NCI-H524 (cell line): ENCODE data around the gene LDAH.

Experiments
- DNase-seq, 2 experiments: peaks; one replicate each; lab custom pipeline; 2025; lab: John Stamatoyannopoulos, UW

Gene LDAH

DNA sequence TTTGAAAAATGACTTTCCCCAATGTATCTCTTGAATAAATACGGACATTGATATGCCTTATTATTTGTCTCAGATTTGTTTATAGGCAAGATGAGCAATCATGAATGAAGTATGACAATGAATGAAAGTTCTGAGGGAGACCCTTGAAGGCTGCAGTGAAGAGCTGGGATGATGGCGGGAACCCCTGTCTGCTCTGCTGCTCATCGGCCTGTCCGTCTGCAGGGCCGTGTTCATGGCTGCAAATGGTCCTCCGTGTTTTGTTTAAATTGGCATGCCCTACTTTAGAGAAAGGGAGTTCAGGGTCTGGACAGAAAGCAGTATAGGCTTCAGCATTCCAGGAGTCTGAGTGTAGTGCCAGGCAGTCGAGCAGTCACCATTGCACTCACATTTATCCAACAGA, 170.8 kb downstream of the LDAH start:
- no peak for DNase-seq

DNA sequence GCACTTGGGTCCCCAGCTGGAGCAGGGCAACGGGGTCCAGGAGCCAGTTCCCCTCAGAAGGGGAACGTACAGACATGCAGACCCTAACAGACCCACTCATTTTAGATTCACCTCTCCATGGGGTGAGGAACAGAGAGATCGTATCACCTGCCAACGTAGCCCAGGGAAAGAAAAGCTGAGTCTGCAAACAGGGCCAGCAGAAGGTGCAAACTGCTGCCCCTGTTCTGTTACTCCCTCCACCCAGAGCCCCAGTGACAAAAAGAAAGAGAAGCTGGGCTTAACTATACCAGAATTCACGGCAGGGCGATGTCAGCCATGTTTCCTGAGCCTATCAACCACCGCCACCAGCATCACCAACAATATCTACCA, 171.2 kb downstream of the LDAH start:
- no peak for DNase-seq

DNA sequence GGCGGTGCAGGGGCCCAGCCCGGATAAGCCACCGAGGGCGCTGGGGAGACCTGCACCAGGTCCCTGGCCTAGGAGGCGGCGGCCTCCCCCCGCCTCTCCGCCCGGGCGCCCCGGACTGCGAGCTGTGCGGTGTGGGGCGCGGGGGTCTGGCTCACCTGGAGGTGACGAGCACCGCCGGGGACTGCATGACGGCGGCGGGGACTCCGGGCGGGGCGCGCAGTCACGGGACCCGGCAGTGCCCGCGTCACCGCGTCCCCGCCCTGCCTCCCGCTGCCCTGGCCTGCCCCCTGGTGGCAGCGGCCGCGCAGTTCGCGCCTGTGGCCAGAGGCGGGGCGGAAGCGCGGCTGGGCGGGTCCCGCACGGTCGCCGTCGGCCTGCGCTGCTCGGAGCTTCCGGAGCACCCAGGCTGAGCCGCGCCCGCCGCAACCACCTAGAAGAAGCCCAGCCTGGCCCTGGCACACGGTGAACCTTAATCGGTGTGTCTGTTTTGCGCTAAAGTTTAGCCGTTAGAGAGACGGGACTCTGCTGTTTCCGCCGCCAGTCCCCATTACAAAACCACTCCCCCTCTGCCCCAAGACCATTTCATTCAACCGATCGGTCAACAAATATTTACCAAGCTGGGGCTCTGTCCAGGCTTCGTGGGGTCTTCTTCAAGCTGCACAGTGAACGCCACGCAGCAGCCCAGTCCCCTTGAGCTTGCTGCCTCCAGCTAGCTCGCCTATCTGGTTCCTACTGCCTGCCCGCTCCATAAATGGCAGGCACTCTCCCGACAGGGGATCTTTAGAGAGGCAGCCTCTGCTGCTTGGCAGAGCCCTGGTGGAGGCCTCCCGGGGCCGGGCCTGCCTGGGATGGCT, 171.8 kb downstream of the LDAH start, which contains the start of gene HS1BP3:
Gene HS1BP3 (minus strand): TSS at position 222 of the 854 bp plus-strand sequence. CDS start 35 bp downstream, at position 187.
- peak; percentile 31 to 83 for DNase-seq

DNA sequence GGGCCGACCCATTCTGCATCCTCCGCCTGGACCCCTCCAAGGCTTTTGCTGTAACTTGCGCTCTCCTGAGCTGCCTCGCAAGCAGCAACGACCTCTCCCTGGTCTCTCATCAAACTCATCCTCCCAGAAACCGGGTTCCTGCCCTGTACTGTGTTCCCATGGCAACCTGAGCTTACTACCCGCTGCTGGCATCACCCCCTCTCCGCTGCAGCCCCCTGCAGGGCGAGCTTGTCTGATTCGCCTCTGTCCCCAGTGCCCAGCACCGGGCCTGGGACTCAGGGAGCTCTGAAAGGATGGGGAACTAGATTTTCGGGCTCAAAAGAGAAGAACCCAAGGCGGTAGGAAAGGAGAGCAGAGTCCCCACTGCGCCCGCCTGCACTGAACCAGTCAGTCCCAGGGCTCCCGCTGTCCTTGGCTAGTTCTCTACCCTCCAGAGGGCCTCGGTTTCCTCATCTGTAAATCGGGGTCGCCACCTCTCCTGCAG, 172.5 kb downstream of the LDAH start:
- DNase-seq, result peak; percentile 56 to 75

DNA sequence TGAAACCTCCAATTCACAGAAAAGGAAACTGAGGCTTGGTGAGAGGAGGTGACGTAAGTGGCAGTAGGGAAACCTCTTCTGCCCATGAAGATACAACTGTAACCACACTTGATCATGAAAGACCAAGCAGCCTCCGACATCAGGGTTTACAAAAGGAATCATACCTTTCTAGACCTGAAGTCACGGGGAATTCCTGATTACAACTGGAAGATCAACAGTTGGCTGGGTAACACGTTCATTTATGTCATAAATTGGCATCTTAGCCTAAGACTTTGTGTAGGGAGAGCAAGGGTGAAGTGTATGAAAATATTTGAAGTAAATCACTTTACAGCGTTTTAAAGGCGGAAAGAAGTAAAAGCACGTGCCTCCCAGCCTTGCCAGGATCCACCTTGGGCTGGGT, 172.9 kb downstream of the LDAH start:
- no peak for DNase-seq

DNA sequence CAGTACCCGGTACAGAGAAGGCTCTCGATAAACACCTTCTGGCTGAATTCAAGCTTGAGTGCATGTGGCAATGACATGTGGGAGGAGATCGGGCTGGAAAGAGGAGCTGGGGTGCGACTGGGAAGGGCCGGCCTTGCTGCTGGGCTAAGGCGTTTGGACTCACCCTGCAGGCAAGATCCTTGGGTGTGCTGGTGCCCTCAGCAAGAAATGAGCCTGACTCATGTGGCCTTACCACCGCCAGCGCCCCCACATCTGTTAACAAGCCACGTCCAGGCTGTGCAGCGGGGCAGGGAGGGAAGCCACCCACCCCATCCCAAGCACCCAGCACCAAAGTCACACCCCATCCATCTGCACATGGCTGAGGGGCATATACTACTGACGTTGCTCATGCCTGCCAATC, 173.3 kb downstream of the LDAH start:
- no peak for DNase-seq

DNA sequence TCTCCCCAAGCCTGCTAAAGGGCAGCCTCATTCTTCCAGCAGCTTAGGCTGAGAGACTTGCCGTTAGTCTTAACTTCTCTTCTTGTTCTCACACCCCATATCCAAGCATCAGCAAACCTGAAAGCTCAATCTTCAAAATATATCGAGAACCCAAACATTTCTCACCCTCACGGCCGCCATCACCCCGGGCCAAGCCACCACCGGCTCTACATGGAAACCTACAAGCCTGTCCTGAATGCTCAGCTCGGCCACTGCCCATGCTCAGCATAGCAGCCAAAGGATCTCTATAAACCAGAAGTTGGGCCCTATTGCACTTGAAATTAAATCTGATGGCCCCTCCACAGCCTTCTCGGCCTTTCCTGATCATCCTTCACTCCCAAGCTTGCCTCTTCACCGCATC, 174.1 kb downstream of the LDAH start:
- no peak for DNase-seq

DNA sequence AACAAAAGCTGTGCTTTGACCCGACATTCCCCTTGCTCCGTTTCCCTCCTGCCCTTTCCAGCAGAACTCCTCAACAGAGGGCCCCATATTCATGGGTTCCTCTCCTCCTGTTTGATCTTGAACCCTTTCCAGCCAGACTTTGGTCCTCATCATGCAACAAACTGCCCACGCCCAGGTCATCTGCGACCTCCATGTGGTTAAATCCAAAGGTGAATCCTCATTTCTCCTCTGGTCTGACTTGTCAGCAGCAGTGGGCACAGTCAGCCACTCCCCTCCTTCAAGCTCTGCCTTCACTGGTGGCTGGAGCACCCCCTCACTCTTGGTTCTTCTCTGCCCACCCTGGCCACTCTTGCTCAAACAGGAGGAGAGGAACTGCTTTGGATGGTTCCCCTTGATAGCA, 174.7 kb downstream of the LDAH start:
- no peak for DNase-seq

DNA sequence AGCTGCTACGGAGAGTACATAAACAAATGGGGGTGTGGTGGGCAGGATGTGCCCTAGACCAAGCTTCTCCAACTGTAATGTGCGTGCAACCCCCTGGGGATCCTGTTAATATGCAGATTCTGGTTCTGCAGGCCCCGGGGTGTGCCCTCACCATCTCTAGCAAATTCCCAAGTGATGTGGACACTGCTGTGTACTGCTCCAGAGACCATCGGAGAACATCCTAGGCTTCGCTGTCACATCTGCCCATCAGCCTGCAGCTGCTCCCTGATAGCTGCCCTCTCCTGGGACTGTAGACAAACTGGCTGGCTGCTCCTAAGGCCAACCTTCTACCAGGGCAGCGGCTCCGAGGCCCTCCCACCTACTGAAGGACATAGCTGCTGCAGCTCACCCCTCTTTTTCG, 175.2 kb downstream of the LDAH start:
- DNase-seq, result no peak

DNA sequence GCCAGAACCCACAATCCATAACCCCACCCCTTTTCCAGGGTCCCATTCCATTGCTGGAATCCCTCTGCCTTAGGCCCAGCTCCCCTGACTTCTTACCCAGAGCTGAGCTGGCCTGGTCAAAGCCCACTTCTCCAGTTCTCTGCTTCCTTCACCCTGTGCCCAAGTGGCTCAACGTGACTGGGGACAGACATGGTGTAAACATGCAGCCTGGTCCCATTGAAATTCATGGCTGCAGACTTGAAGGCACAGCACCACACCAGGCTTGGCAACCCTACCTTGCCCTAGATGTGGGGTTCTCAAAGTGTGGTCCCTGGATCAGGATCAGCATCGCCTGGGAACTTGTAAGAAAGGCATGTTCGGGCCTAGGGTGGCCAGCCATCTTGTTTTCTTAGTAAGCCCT, 175.7 kb downstream of the LDAH start:
- no peak for DNase-seq

DNA sequence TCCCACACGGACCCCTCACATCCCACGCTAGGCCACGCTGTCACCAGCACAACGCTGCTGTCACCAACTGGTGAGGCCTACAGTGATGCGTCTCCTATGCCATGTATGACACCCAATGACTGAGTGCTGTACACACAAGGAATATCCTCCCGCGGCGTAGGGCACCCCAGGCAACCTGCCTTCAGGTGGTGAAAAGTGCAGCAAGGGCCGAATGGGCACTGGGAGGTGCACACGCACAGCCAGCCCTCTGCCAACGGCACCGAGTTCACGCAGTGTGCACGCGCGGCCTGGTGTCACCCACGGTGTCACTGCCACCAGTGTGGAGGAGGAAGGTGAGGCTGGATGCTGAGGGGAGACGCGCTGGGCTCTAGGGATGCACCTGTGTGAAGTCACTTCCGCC, 176.5 kb downstream of the LDAH start:
- DNase-seq, result no peak

DNA sequence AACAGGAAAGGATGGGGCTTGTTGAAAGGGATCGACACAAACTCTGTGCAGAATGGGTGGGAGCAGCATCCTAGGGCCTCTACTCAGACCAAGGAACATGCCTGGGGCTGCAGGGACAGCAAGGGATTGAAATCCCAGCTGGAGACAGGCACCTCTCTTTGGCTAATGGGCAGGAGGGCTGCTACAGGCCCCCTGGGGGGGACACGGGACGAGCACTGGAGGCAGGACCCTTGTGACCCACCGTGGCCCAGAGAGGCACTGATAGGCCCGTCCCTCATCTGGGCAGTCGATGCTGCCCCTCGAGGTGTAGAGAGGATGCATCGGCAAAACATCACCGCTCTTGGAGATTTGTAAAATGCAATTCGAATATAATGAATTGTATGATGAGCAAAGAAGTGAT, 177.1 kb downstream of the LDAH start:
- DNase-seq, result no peak

DNA sequence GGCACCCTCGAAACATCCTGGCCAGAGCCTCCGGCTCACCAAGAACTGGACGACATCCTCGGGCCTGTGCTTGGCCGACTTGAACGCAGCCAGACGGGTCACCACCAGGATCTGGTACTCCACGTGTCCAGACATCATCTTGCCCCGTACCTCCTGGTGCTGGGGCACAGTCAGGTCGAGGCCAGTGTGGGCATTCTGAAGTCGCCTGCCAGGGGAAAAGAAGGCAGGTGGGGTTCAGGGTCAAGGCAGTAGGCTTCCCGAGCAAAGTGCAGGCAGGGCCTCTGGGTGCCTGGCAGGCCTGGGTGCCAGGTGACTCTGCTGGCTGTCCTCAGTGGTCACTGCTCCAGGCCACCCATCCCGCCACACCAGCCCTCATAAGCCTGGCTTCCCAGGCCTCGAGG, 177.6 kb downstream of the LDAH start:
- no peak for DNase-seq

DNA sequence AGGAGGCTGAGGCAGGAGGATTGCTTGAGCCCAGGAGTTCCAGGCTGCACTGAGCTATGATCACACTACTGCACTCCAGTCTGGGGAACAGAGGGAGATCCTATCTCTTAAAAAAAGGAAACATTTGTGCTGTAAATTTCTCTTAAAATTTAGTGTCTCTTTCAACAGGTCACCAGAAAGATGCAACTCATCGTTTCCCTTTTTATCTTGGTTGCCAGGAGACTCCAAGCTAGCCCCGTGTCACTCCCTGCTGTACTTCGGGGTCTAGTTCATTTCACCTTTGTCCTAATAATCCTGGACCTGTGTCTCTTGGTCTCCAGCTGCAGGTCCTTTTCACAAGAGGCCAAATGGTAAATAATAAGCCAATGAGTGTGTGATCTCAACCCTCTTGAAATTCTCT, 179.1 kb downstream of the LDAH start:
- DNase-seq, result no peak

DNA sequence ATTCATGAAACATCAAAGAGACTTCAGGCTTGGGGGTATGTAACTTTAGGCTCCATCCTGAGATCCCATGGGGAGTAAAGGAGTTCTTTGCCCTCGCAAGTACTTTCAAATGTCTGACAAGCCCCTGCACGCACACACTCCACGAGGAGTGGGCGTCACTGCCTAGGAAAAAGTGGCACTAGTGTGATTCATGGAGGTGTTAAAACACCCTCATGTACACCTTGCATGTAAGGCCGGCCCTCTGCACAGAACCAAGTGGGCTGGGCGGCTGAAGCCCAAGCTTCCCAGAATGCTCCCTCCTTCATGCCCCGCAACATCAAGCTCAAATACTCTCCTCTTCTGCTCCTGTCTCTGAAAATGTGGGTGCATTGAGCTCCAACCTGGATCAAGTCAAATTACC, 179.8 kb downstream of the LDAH start:
- no peak for DNase-seq

DNA sequence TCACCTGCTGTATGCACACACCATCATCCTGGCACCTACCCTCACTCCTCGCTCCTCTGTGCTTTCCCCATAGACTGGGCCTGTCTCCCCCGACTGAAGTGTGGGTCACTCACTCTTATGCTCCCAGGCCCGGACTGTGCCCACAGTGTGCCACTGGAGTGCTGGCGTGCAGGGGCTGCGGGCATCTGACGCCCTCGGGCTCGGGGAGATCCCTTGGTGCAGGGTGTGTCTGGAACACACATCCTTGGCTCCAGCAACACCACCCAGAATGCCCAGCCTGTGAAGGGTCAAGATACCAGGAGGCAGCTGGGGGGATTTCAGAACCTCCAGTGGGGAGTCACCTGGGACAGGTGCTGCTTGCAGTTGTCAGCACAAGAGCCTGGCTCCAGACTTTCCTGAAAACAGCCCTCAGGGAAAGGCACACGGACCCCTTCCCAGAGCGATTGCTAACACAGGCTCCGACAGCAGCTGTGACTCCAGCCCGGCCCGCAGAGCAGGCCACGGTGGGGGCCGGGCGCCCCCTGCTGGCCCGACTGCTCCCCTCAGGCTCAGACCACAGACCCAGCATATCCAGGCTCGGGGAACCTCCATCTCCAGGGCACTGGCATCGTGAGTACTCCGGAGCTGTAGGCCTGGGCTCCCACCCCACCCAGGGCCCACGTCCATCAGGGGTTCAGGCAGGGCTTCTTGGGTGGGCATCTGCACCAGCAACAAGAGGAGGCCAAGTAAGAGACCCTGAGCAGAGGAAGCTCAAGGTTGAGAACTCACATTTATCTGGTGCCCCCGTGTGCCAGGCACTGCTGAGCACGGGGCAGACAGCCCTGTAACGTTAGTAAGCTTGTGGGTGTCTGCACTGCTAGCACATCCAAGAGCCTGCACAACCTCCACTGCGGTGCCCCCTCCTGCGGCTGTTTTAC, 180.6 kb downstream of the LDAH start:
- peak; percentile 46 to 74 for DNase-seq

DNA sequence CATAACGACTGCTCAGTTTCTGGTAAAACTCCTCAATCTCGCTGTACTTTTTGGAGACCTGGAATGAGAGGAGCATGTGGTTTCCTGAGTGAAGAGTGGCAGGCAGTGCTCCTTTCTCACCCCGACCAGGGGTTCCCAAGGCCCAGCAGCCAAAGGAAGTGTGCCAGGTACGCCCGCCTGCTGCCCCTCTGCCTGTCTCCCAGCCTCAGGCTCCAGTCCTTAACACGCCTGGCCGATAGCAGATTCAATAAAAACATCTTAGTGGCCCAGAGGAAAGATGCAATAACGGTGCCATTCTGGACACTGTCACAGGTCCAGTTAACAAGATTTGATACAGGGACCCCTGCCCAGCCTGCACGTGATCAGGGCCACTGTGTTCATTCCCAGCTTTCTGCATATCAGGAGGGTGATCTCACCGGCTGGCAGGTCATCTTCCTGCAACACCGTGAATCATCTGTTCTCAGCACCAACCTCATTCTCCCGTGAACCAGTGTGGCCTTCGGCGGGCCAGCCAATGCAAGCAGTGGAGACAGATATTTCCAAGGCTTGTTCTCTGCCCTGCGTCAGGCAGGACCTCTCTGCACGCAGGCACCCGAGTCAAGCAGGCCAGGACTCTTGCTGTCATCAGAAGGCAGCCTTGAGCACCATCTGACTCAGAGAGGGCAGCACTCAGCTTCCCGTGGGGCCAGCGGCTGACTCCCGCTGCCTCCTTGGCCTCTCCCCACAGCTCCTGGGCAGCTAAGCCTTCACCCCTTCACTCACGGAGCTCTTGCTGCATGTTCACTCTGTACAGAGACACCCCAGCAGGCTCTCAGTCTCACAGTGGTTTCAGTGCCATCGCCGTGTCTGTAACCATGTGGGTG, 181.5 kb downstream of the LDAH start:
- DNase-seq, result no peak

DNA sequence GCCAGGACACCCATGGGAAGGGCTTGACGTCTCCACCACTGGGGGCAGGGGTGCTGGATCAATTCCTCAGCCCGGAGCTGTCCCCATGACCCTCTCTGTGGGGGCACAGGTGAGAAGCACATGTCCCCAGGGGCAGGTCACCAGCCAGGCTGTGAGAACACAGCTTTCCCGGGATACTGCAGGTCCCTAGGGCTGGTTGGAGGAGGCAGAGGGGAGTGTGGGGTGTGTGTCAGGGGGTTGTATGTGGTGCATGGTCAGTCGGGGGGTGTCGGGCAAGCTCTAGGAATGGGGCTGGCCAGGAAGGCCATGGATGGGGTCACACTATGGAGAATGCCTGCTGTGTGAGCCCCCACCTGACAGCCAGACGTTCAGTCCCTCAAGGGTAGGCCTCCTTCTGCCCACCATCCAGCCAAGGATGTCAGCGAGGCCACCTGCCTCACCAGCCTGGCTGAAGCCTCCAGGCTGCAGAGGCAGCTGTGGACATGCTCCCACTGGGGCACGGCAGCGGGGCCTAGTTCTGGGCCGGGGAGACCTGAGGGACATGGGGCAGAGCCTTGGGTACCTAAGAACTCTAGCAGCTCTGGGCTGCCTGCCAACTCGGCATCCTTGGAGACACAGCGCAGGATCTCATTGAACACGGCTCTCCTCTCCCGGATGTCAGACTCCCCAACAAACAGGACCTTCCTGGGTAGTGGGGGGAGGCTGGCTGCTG, 182.3 kb downstream of the LDAH start:
- DNase-seq, result no peak

DNA sequence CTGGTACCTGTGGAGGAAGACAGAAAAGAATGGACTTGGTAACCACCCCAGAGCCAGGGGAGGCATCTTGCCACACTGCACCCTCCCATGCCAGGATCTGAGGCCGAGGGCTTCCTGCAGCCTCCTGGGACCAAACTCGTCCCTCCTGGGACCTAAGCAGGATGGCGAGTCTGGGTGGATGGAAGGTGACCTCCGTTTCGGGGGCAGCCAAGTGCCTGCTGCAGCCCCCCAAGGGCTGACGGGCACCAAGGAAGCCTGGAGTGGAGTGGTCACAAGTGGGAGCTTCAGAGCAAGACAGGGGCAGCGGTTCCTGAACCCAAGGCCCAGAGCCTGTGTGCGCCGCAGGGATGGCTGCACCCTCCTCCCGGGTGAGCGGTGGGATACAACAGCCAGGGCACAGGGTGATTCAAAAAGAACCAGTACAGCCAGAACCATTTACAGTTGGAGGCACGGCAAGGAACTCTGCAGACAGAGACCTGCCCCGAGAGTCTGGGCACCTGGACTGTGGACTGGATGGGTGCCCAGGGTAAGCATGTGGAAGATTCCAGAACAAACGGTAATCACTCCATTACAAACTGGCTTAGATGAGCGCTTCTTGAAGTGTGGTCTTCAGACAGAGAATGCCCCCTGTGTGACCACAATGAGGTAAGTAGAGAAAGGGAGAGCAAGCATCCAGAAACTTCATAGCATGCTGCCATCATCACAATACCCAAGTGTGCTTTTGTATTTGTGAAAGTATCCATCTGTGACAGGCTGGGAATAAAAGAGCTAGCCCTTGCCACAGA, 184.1 kb downstream of the LDAH start:
- no peak for DNase-seq

DNA sequence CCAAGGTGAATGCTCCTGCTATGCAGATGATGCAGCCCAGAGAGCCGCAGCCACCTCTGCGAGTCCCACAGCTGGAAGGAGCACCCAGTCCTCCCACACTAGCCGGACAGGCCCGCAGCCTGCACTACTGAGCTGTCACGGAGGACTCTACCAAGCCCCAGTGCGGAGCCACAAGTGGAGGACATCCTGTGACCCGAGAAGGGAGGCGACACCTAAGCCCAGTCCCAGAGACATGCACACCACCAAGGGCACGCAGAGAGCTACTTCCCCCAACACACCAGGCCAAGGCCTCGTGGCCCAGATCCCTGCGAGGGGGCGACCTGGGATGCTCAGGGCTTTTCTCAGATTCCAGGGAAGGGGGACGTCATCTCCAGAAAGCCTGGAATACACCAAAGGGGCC, 184.9 kb downstream of the LDAH start:
- no peak for DNase-seq

DNA sequence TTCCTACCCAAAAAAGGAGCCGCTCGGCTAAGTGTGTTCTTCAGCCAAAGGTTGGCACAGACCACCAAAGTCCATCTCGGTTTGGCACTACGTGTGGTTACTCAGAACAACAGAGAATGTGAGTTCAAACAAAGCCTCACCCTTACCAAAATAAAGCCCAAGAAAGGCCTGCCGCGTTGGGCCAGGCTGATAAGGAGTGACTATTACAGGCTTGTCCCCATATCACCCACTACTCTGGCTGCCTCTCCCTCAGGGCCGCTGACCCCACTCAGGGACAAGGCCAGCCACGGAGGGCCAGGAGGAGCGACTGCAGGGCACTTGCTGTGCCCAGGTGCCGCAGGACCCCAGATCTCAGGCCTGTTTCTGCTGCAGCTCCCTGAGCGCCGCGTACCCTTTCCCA, 185.8 kb downstream of the LDAH start:
- no peak for DNase-seq
